K562 (cell line): Measurements from ENCODE around the gene GPRASP1.

Experiments used
- CREB5 ChIP-seq: fragments of 250-450 bp; sonication (Bioruptor Pico); IDR thresholded peaks from 2 replicates; pipeline ENCODE4 v1.5.0; 2020; ENCODE audit warnings: mild to moderate bottlenecking
- CTCF ChIP-seq, 3 experiments: IDR thresholded peaks in 2 of 3; conservative IDR thresholded peaks in 1 of 3; 2 replicates each; pipeline ENCODE4 v1.5.1; 2011 to 2012; ENCODE audit warnings: low read length in 3 of 3, mild to moderate bottlenecking in 3 of 3, control low read depth in 2 of 3, improper control_type of control experiment in 1 of 3, inconsistent platforms in 1 of 3, low read depth in 1 of 3, mixed read lengths in 1 of 3, moderate library complexity in 1 of 3; ENCODE audit not compliant: insufficient read depth in 2 of 3
- E2F4 ChIP-seq: sonication (generic); formaldehyde crosslinking; IDR thresholded peaks from 2 replicates; pipeline ENCODE4 v1.8.0; 2022; ENCODE audit warnings: mild to moderate bottlenecking, low read depth, missing genetic modification reagents
- HMG20B ChIP-seq: fragments of 250-450 bp; sonication (Bioruptor Pico); IDR thresholded peaks from 2 replicates; pipeline ENCODE4 v1.5.0; 2021; ENCODE audit warnings: mild to moderate bottlenecking
- KAT8 ChIP-seq: fragments of 450-650 bp; IDR thresholded peaks from 2 replicates; pipeline ENCODE4 v1.6.1; 2016; ENCODE audit warnings: low read depth, mild to moderate bottlenecking
- NELFE ChIP-seq: IDR thresholded peaks from 2 replicates; pipeline ENCODE4 v1.6.1; 2011; ENCODE audit warnings: mild to moderate bottlenecking; ENCODE audit not compliant: insufficient read depth, insufficient read length
- RAD51 ChIP-seq: fragments of 450-650 bp; IDR thresholded peaks from 2 replicates; pipeline ENCODE4 v1.7.1; 2016; ENCODE audit warnings: low read depth, mild to moderate bottlenecking, borderline replicate concordance
- SPI1 ChIP-seq: IDR thresholded peaks from 2 replicates; pipeline ENCODE4 v1.6.1; 2011; ENCODE audit warnings: low read depth, low read length, control low read depth, borderline replicate concordance
- TAF1 ChIP-seq: IDR thresholded peaks from 2 replicates; pipeline ENCODE4 v1.6.1; 2011; ENCODE audit warnings: mild to moderate bottlenecking, low read length, moderate library complexity; ENCODE audit not compliant: insufficient read depth, control insufficient read depth, severe bottlenecking; ENCODE audit errors: extremely low read depth
- TEAD2 ChIP-seq: fragments of 450-650 bp; IDR thresholded peaks from 2 replicates; pipeline ENCODE4 v1.6.1; 2016; ENCODE audit warnings: missing genetic modification characterization, control low read depth, missing compliant biosample characterization
- ZFPM2 ChIP-seq: fragments of 250-450 bp; sonication (Bioruptor Pico); IDR thresholded peaks from 2 replicates; pipeline ENCODE4 v1.5.1; 2022; ENCODE audit warnings: mild to moderate bottlenecking
- ZNF146 ChIP-seq: IDR thresholded peaks from one replicate; pipeline ENCODE4 v1.6.1; 2018; ENCODE audit warnings: missing compliant biosample characterization; ENCODE audit not compliant: unreplicated experiment
- ZNF165 ChIP-seq: fragments of 250-450 bp; sonication (Bioruptor Pico); IDR thresholded peaks from 2 replicates; pipeline ENCODE4 v1.4.0; 2020; ENCODE audit warnings: borderline replicate concordance
- TF ChIP-seq, protein P1 (sequence below): sonication (generic); formaldehyde crosslinking; IDR thresholded peaks from 2 replicates; pipeline ENCODE4 v1.9.0; 2022; ENCODE audit warnings: mild to moderate bottlenecking, missing genetic modification reagents

- no peak for TF ChIP-seq NELFE
- no peak for TF ChIP-seq RAD51
- no peak for TF ChIP-seq ZNF165 (CRISPR knock-in tag)
- TF ChIP-seq ZNF146, result no peak
- TF ChIP-seq TEAD2 (tag), result no peak
- TF ChIP-seq HMG20B, result no peak
- no peak for TF ChIP-seq KAT8
- TF ChIP-seq CTCF (IDR thresholded peaks at IDR 0.05 in 2 of 3, conservative IDR thresholded peaks at IDR 0.05 in 1 of 3; ENCODE audit: insufficient read depth in 2 of 3, low read depth in 1 of 3, low read length in 3 of 3), result no peak
- no peak for TF ChIP-seq E2F4 (CRISPR knock-in tag)
- TF ChIP-seq, protein P1, sequence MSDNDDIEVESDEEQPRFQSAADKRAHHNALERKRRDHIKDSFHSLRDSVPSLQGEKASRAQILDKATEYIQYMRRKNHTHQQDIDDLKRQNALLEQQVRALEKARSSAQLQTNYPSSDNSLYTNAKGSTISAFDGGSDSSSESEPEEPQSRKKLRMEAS (CRISPR knock-in tag), result no peak
- no peak for TF ChIP-seq TAF1
- no peak for TF ChIP-seq CREB5 (CRISPR knock-in tag)
- TF ChIP-seq SPI1, result no peak
- TF ChIP-seq ZFPM2 (CRISPR knock-in tag), result no peak
These were observed 33.7 kb downstream of the GPRASP1 start for GRCh38 chrX:102684772-102685520.
